ENCODE measurements around the gene KCNMA1.

Gene KCNMA1

DNA sequence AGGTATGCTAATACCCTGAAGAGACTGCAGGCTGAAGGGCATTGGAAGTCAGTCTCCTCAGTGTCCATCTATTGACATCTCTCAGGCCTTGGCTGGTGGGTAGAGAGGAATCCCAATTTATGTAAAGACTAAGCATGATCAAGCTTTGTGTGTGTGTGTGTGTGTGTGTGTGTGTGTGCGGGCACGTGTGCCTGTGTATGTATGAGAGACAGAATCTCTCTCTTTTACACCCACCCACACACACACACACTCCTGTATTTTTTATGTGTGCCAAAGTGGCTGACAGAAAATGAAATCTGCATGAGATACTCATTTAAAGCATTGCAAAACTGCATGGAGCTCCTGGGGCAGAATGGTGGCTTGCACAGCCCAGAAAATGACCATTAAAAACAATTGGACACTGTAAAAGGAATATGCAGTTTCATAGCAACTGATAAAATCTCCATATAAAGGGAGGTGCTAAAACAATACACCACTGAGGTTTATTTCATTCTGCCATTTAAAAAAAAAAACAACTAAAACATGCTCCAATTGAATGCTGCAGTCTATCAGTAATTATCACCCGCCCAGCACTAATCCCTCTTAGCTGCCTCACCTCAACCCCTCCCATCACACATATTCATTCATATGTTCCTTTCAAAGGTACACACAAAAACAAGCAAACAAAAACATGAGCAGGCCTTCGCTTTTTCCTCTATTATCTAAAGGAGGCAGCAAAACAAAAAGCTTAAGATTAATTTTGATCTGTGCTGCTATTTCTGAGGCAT, 385.0 kb downstream of the KCNMA1 start:
- no peak for DNase-seq

DNA sequence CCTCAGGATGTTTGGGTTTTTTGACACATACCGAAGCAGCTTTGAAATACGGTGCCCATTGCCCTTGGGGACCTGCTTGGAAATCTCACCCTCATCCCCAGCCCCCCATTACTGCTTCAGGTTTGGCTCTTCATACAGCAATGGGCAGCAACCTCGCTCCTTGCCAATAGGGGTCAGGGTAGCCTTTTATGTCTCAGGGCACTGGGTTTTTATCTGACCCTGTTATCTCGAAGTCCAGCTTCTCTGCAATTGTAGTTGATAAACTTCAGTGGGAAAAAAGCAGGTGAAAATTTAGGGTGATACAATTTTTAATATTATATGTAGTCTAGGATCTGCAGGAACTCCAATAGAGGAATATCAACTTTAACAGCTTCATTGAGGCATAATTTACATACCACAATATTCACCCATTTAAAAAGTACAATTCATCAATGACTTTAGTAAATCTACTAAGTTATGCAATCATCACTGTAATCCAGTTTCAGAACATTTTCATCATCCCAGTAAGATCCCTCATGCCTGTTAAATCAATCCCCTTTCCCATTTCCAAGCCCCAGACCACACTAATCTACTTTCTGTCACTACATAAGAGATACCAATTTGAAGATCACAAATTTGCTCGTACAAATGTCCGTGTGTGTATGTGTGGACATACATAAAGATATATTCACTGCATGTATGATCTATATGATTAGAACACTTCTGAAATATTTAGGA, 386.2 kb downstream of the KCNMA1 start:
- peak; percentile 34 for DNase-seq

DNA sequence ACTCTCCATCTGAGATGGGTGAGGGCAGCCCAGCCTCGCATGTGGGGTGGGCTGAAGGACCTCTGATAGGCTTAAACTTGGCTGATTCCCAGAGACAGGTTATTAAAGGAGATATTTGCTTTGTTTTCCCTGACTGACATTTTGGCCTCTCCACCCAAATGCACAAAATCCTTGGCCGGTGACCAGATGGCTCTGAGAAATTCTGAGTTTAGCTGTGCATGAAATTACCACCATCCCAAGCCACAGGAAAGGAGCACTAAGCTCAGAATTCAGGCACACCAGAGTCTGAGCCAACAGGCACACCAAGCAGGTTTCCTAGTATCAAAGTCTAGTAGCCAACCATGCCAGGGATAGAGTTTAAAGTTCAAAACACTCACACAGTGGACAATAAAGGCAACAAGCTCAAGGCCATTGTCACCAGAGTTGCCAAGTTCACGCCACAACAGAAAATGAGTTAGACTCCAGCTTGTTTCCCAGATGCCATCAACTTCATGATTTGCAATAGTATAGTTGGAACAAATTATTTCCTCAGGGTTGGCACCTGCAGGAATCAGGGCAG, 387.6 kb downstream of the KCNMA1 start:
- DNase-seq, result peak; percentile 35

DNA sequence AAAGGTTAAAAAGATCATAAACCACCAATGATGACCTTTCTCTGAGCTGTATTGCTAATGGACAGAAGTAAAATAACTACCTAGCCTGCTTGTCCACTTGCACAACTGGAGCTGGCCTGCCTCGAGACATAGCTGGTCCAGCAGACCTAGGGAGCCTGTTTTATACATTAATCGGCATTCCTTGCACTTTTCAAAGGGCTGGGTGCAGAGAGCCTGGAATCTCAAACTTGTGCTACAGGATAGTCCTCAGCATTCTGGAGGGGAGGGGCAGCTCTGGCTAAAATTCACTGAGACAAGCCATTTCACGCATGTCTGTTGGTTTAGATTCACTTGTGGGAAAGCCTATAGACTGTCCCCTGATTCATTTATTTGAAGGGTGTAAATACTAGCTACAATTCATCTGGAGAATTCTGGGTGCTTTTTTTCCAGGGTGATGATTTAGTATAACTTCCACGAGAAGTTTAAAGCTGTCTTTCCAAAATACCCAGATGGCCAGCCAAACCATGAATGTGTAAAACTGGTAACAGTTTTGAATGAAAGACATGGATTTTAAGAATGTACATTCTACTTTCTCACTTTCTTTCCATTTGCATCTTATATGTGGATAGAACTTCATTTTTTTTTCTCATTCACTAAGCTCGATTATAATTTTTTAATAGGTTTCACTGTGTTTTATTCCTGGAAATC, 389.4 kb downstream of the KCNMA1 start:
- no peak for DNase-seq

DNA sequence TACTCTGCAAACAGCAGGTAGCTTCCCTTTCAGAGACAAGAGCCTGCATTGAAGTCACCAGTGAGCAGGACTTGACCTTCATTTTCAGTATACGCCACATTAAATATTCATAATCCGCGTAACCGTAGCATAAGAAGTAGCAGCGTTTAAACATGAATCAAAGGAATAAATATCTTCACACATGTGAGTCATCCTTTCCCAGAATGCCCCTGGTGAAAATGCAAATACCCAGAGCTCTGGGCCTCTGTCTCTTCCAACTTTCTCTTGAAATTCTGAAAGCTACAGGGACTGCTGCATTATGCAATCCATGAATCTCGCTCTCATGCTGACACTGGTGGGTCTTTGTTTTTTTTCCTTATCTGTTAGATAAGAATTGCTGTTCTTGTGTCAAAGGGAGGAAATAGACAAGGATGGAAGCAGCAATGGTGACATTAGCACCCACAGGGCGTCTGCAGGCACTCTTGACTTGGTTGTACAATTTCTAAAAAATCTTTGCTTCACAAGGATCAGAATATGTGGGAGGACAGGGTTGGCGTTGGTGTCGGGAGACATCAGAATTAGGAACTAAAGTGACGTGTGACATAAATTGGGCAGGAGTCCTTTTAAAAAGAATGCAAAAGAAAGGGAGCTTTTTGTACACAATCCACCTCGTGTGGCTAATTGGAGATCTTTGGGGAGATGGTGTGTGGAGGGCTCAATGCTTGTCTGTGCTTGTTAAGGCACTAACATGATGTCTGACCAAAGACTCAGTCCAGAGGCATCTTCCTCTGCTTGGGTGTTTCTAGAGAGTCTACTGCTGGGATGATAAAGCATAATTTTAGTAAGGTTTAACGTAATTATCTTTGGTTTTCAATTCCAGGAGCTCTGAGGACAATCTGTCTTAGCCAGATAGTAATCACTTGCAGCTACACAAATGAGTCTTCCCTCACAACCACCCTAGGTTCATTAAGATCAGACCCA, 390.3 kb downstream of the KCNMA1 start:
- DNase-seq, result peak; percentile 30

DNA sequence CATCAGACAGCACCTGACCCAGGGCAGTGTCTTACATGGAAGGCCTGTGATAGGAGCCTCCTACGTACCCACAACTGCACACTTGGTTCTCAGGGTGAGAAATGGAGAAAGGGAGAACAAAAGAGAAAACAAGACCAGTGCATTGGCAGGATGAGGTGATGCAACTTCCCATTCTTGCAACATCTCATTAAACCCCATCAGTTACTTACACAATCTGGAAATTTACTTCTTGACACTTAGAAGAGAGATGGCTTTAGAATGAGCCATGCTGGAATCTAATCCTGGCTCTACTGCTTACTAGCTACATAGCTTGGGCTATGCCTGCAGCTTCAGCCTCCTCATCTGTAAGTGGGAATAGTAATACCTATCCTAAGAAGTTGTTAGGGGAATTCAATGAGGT, 391.7 kb downstream of the KCNMA1 start:
- DNase-seq, result no peak

DNA sequence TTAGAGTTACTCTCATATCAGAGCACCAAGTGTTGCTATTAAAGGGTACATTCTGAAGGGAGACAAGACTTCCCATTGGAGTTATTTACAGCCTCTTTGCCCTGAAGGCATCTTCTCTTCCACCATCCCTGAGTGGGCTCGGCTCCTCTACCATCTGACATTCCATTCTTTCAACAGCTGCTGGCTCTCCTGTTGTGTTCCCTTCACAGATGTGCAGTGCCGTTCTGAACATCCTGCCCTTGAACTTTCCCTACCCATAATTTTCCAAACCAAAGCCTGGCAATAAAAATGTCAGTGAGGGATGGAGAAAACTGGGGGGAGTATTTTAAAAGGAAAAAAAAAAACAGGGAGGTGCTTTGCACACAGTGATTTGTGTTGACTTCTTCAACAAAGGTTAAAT, 392.9 kb downstream of the KCNMA1 start:
- DNase-seq, result no peak

DNA sequence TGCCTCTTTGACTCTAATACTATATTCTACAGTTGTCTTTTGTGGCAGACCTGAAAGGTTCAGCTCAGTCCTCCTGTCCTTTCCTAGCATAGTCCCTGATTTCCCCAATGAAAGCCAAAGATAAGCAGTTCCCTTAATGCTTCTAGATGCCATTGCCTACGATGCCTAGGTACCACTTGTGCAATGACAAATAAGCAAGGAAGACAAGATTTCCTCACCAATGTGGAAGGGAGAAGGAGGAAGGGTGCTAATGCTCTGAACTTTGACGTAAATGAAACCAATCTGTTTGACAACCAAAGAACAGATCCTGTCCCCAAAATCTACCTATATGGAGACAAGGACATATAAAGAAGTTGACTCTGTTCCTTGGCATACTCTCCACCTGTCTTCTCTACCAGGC, 393.3 kb downstream of the KCNMA1 start:
- DNase-seq, result no peak

DNA sequence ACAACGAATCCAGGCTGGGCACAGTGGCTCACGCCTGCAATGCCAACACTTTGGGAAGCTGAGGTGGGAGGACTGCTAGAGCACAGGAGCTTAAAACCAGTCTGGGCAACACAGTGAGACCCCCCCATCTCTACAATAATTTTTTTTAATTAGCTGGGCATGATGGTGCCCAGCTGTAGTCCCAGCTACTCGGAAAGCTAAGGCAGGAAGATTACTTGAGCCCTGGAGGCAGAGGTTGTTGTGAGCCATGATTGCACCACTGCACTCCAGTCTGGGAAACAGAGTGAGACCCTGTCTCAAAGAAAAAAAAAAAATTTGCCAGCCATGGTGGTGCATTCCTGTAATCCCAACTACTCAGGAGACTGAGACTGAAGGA, 396.3 kb downstream of the KCNMA1 start:
- no peak for DNase-seq

DNA sequence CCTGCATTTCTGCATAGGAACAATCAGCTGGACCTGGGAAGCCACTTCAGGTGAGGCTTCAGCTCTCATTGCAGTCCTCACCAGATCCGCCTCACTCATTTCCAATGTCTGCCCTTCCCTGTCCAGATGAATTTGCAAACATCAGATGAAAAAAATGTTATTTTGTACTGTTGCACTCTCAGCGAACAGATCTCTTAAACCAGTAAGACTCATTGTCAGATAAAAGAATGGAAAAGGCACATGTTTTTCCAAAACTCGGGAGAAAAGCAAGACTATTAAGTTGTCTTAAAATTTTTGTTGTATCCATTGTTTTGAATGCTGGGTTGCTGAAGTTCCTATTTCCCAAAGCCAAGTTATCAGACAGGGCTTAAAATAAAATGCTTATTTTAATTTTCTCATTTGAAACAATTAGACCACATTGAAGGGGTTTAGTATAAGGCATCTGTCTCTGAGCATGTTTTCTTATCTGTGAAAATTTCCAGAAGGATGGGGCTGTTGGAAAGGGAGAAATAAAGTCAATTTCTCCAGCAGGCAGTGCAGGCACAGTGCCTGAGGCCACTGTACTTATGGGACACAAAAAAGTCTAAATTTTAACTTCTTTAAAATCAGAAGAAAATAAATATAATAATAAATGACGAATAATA, 396.8 kb downstream of the KCNMA1 start:
- DNase-seq, result no peak

DNA sequence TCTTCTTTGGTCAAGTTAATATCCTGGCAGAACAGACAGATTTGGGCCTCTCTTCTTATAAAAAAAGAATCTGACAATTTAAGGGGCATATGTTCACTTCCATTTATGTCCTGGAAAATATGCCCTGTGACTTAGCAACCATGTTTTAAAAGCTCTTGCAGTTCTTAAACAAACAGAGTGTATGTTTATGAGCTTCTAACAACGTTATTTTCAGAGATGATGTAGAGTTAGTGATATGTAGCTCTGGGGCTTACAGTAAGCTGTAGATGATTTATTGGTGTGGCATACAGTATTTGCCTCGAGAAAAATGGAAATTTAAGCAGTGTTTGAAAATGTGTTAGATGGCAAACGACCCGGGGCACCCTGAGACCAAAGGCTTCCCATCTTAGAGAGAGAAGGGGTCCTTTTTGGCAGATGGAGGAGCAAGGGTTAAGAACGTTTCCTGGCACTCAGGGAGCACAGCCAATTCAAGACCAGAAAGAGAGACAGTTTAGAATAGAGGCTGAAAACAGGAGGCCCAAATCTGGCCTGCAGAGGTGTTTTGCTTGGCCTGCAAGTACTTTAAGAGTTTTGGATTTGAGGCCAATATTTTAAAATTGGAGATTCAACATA, 397.5 kb downstream of the KCNMA1 start:
- peak; percentile 69 for DNase-seq

DNA sequence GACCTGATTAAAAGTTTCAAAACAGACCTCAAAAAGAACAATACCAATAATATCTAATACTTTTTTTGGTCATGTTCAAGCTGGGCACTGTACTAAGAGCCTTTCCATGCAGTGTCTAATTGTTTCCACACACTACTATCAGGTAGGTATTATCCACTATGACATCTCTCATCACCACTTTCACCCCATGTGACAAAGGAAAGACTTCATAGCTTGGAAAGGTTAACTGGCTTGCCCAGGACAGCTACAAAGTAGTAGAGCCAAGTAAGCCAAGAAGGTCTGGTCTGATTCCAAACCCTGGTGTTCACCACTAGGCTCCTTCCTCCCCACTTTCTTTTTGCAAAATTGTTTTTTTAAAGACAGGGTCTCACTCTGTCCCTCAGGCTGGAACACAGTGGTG, 400.5 kb downstream of the KCNMA1 start:
- no peak for DNase-seq

DNA sequence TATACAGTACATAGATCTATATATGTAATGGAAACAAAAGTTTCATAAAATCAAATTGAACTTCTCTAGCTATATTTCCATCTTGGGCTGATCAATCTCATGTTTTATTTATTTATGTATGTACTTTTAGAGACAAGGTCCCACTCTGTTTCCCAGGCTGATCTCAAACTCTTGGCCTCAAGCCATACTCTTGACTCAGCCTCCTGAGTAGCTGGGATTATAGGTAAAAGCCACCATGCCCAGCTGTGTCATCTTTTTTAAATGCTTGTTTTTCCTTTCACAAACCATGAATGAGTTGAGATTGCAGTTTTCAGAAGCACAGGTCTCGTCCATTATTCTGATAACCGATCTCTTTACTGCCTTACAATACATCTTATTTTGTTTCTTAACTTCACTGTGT, 400.9 kb downstream of the KCNMA1 start:
- DNase-seq, result no peak

DNA sequence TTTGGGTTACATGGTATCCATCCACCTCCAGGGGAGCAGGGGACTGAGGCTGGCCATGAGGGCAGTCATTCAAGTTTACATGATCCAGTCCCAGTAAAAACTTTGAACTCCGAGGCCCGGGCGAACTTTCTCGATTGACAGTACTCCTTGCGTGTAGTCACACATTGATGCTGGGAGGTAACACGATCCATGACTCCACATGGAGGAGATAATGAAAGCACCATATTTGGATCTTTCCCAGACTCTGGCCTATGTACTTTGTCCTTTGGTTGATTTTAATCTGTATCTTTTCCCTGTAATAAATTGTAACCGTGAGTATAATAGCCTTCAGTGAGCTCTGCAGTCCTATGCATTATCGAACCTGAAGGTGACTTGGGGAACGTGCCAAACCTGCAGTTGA, 401.6 kb downstream of the KCNMA1 start:
- no peak for DNase-seq

DNA sequence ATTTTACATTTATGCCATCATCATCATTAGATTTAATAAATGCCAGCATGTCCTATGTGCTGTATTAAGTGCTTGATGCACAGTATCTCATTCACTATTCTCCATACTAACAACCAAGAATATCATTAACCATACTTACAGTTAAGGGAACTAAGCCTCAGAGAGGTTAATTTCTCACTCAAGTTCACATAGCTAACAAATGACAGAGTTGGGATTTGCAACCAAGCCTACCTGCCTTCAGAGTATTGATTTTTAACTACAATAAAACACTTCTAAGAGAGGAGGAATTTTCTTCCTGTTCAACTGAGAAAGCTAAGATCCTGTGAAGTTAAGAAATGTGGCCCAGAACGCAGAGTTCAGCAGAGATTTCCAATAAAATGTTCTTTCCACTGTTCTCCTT, 403.0 kb downstream of the KCNMA1 start:
- no peak for DNase-seq

DNA sequence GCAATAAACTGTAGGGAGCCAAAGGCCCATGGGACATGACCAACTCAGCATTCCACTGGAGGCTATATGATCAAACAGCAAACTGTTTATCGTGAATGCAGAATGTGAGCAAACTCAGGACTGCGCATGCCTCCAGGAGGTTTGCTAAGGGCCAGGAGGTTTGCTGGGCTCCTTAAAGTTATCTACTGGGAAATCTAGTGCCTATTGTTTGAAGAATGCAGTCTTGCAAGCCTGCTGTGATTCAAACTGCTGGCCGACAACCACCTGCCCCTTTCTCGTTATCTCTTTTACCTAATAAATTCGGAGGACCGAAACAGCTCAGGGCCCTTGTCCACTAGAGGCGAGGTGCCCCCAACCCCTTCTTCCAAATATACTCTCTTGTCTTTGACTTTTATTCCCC, 404.1 kb downstream of the KCNMA1 start:
- DNase-seq, result no peak

DNA sequence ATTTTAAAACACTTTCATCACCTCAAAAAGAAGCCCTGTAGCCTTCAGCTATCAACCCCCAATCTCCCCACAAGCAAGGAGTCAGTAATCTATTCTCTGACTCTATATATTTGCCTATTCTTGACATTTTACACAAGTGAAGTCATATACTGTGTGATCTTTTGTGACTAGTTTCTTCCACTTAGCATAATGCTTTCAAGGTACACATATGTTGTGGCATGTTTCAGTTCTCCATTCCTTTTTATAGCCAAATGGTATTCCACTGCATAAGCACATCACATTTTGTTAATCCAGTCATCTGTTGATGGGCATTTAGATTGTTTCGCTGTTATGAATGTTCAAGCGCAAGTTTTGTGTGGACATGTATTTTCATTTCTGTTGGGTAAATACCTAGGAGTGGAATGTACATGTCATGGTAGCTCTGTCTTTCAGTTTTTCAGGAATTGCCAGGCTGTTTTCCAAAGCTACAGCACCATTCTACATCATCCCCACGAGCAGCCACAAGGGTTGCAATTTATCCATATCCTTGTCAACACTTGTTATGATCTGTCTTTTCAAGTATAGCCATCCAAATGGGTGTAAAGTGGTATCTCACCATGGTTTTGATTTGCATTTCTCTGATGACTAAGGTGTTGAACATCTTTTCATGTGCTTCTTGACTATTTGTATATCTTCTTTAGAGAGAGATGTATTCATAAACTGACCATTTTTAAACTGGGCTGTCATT, 405.6 kb downstream of the KCNMA1 start:
- DNase-seq, result no peak

DNA sequence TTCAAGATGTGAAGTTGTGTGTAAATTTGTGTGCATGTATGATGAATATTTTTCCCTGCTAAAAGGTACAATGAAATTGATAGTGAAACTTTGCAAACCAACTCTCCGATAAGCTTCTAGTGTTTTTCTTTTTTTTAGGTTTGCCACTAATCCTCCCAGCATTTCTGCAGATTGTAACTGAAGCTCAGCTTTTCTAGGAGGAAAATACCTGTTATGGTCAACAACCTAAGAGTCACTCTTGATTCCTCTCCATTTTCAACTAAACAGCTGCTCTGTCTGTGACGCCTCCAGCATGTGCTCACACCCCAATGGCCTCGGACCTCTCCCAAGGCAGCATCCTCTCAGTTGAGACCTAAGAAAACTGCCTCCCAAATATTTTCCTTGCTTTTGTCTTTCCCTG, 406.2 kb downstream of the KCNMA1 start:
- no peak for DNase-seq

DNA sequence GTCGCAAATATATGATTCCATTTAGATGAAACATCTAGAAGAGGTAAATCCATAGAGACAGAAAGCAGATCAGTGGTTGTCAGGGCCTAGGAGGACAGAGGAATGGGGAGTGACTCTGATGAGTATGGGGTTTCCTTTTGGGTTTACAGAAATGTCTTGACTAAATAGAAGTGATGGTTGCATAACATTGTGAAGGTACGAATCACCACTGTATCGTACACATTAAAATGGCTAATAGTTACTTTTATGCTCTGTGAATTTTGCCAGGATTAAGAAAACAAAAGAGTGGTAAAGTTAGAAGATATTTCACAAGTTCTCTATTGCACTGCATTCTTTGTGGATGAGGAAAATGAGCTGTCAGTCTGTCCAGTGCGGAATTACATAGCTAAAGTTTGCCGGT, 407.4 kb downstream of the KCNMA1 start:
- DNase-seq, result no peak

DNA sequence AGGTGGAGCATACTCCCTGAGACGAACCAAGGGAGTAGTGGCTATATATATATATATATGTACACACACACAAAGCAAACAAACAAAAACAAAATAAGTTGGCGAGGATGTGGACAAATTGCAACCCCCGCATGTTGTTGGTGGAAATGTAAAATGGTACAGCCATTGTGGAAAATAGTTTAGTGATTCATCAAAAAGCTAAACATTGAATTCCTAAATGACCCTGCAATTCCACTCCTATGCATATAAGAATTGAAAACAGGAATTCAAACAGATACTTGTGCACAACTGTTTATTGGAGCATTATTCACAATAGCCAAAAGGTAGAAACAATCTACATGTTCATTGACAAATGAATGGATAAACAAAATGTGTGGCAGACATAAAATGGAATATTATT, 407.9 kb downstream of the KCNMA1 start:
- DNase-seq, result no peak

DNA sequence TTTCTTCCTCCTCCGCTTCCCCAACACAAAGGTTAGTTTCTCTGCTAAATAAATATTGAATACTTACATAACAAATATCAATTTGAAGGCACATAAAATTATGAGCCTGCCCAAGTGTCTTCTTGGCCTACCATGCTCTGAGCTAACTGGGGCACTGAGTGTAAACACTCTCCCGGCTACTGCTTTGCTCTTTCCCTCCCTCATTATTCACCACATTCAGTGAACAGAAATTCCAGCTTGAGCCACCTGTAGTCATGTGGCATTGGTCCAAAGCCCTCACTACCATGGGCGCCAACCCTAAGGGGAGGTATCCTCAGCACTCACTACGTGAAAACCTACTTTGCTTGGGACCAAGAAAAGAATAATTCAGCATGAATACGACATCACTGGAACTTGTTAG, 409.0 kb downstream of the KCNMA1 start:
- peak; percentile 89 for DNase-seq

All from NCI-H1092 treated with DMSO at 0.1 percent for 48 hours (cell line).